Heart left ventricle (tissue), 16 donors: ENCODE measurements around the gene MCTP2. TPM values are rescaled to one million over a fixed set of nuclear protein-coding genes. Genes with fewer than 3 reads are reported as not detected.

ENCODE experiments used
- ATAC-seq, 4 donors: fragments of 200-7000 bp; cut with Tn5 transposase; one replicate each; pipeline ENCODE4 v1.9.1; 2020 to 2022; ENCODE audit warnings: moderate library complexity in 4 of 4, mild to moderate bottlenecking in 3 of 4, moderate number of reproducible peaks in 1 of 4
- DNase-seq, 5 donors: peaks; one replicate each; pipeline ENCODE4 v3.0.0-alpha.2; 2020
- H3K27ac ChIP-seq, 12 donors: fragments of 200-600 bp; sonication (generic) in 4 of 12; one replicate each; pipeline versions ENCODE4 v1.5.0 to v1.8.0; 2016 to 2022; ENCODE audit warnings: mild to moderate bottlenecking in 2 of 12
- H3K27me3 ChIP-seq, 9 donors: fragments of 200-600 bp; sonication (generic) in 2 of 9; one replicate each; pipeline versions ENCODE4 v1.5.1 to v1.8.0; 2016 to 2022; ENCODE audit warnings: mild to moderate bottlenecking in 3 of 9
- H3K36me3 ChIP-seq, 9 donors: fragments of 200-600 bp; sonication (generic) in 2 of 9; one replicate each; pipeline versions ENCODE4 v1.5.0 to v1.8.0; 2018 to 2022; ENCODE audit warnings: mild to moderate bottlenecking in 2 of 9
- H3K4me1 ChIP-seq, 12 donors: fragments of 200-600 bp; sonication (generic) in 4 of 12; one replicate each; pipeline versions ENCODE4 v1.5.0 to v1.8.0; 2016 to 2022; ENCODE audit warnings: mild to moderate bottlenecking in 3 of 12
- H3K4me3 ChIP-seq, 12 donors: fragments of 200-600 bp; sonication (generic) in 4 of 12; one replicate each; pipeline versions ENCODE4 v1.5.0 to v1.8.0; 2017 to 2022; ENCODE audit warnings: mild to moderate bottlenecking in 9 of 12, moderate library complexity in 4 of 12
- H3K9me3 ChIP-seq, 12 donors: fragments of 200-600 bp; sonication (generic) in 4 of 12; one replicate each; pipeline versions ENCODE4 v1.5.0 to v1.8.0; 2016 to 2022; ENCODE audit warnings: mild to moderate bottlenecking in 1 of 12
- CTCF ChIP-seq, 12 donors: fragments of 200-600 bp; sonication (generic) in 4 of 12; IDR thresholded peaks; one replicate each; pipeline versions ENCODE4 v1.5.0 to v1.8.0; 2018 to 2022; ENCODE audit warnings: antibody characterized with exemption in 12 of 12, mild to moderate bottlenecking in 5 of 12
- POLR2A ChIP-seq, 2 donors: fragments of 450-650 bp; IDR thresholded peaks; one replicate each; pipeline ENCODE4 v1.6.1; 2017; ENCODE audit warnings: antibody characterized with exemption in 2 of 2, mild to moderate bottlenecking in 2 of 2, moderate library complexity in 2 of 2
- WGBS, 4 donors: extraction: QIAGEN DNeasy Blood & Tissue Kit in 2 of 4; methylation state at CpG; one replicate each; pipeline versions ENCODE4 v1.1.5 to v1.1.7; 2013 to 2018; 5-methylcytosine and 5-hydroxymethylcytosine counted together
- intact Hi-C, 10 donors: fragments of 100-400 bp; cut with DNase I; formaldehyde crosslinking; loops; one replicate each; pipeline versions ENCODE4 v1.11.1 to v1.14.2; 2022
- polyA plus RNA-seq, 2 donors: library from polyadenylated mRNA; stranded (reverse); fragments of 200-250 nt; gene quantifications; one replicate each; pipeline ENCODE4 v1.2.3, GENCODE V29; 2013
- total RNA-seq, 9 donors: library from RNA; depleted of rRNA in 2 of 9; stranded (reverse); fragments of >200 nt in 2 of 9; fragmentation: NEBNext Ultra II Directional in 3 of 9; extraction: Animal tissue kit (Norgen Biotek cat#: 25700) in 3 of 9; gene quantifications; one replicate each; pipeline versions ENCODE4 v1.1.0 to v1.2.4, GENCODE V29; 2016 to 2023
- donor health status: ischemic (EF 13 %, LVEDD 7.1; RV severe dilation, severe dysfunction).
- donor health status: healthy with polysubstance abuse.
- donor health status: DM: no; HTN: yes; CAD: no.
- donor health status: DM: no; HTN: no; CAD: no.
- donor health status: ischemic (EF 25% LVEDD 6.9; RV normal size, moderate dysfunction).
- donor health status: ischemic (EF 25% LVEDD 5.7; RV mildly dilated, moderate dysfunction).
- donor health status: healthy.
- donor health status: DM: yes; HTN: yes; CAD: no.
- donor health status: ischemic (EF 35%, LVEDD 5.7; RV mildly dilated, moderate dysfunction).
- donor health status: nonischemic (EF 11% LVEDD 7.7; RV severe dilation, severe dysfunction).
- donor health status: DM: yes; HTN: yes; CAD: no.
- donor health status: PGD.
- donor health status: ischemic (EF 29% LVEDD 5.4; RV normal size, mild dysfunction).
- donor health status: nonischemic (EF 23%, LVEDD 6.1; RV moderate dilation, normal function).

MCTP2 gene
- total and polyA plus RNA-seq, 11 donors, result 0.35 to 12.1 (median 2.0) TPM

- H3K36me3 ChIP-seq, result no peaks in the 10 kb centered on the region
- DNase-seq, result no peak
- intact Hi-C loops, result no loop called here
- no peak overlapping the region for H3K4me3 ChIP-seq
- 66 to 76% (median 74%) methylated on average over 1 of the region's 1 CpG for WGBS, 4 donors
- no peak overlapping the region for H3K27ac ChIP-seq
- peaks cover 0 to 33% (median 8%) of the 10 kb centered on the region in 12 donors for H3K9me3 ChIP-seq
- no peak for ATAC-seq
- no peak for TF ChIP-seq POLR2A (IDR thresholded peaks at IDR 0.05)
- no peak for TF ChIP-seq CTCF (IDR thresholded peaks at IDR 0.05)
- H3K27me3 ChIP-seq, result no peaks in the 10 kb centered on the region
- no peaks in the 10 kb centered on the region for H3K4me1 ChIP-seq
These were observed 277.9 kb downstream of the MCTP2 start for GRCh38 chr15:94509259-94509658.

- ATAC-seq (no peak), DNase-seq (no peak)
- Histone ChIP-seq H3K4me1 (no peaks in the 10 kb centered on the region), H3K4me3 (no peak overlapping the region), H3K9me3 (peaks cover 0 to 10% (median 0%) of the 10 kb centered on the region in 12 donors), H3K36me3 (no peaks in the 10 kb centered on the region), H3K27me3 (no peaks in the 10 kb centered on the region), H3K27ac (no peak overlapping the region)
- TF ChIP-seq POLR2A (IDR thresholded peaks at IDR 0.05) (no peak), CTCF (IDR thresholded peaks at IDR 0.05) (no peak)
- intact Hi-C loops, result no loop called here
- WGBS, 4 donors, result 86 to 95% (median 91%) methylated on average over 3 of the region's 3 CpGs
These were observed 290.8 kb downstream of the MCTP2 start for GRCh38 chr15:94522125-94522524.

DNA sequence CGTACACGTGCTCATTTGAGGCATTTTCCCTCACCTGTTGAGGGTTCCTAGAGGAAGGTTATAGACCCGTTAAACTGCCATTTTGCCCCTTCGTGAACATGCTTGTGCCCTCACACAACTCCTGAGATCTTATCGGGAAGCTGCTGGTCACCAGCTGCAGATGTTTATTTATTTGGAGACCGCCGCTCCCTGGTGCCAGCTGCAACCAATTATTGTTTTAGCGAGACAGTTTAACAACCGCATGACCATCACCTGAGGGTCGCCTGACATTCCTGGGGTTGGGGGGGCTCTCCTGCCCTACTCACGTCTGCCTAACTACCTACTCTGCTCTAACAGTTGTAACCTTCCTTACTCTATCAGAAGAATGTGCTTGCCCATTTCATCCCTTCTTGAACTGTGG is 292.5 kb downstream of the MCTP2 start:
- no peak overlapping the region for H3K4me3 ChIP-seq
- no peak for TF ChIP-seq CTCF (IDR thresholded peaks at IDR 0.05)
- no peak for TF ChIP-seq POLR2A (IDR thresholded peaks at IDR 0.05)
- 85 to 88% (median 86%) methylated on average over 11 of the region's 11 CpGs for whole genome bisulfite sequencing, 4 donors
- no peak overlapping the region for H3K27ac ChIP-seq
- no peaks in the 10 kb centered on the region for H3K4me1 ChIP-seq
- DNase-seq (no peak), ATAC-seq (no peak)
- intact Hi-C loops, result no loop called here
- H3K9me3 ChIP-seq, result no peaks in the 10 kb centered on the region
- no peaks in the 10 kb centered on the region for H3K36me3 ChIP-seq
- H3K27me3 ChIP-seq, result no peaks in the 10 kb centered on the region

GRCh38 chr15:94524565-94524964 is 293.2 kb downstream of the MCTP2 start:
- Histone ChIP-seq H3K4me1 (no peaks in the 10 kb centered on the region), H3K9me3 (no peaks in the 10 kb centered on the region), H3K4me3 (no peak overlapping the region), H3K27ac (no peak overlapping the region), H3K27me3 (no peaks in the 10 kb centered on the region), H3K36me3 (no peaks in the 10 kb centered on the region)
- WGBS, 4 donors, result 67 to 81% (median 77%) methylated on average over 2 of the region's 2 CpGs
- ATAC-seq, result no peak
- intact Hi-C loops, result no loop called here
- no peak for TF ChIP-seq CTCF (IDR thresholded peaks at IDR 0.05)
- TF ChIP-seq POLR2A (IDR thresholded peaks at IDR 0.05), result no peak
- DNase-seq, result no peak
